ENCODE measurements around the gene SLC26A2.

The SLC26A2 gene

GRCh38 chr5:150034662-150035061 lies 74.1 kb downstream of the SLC26A2 start:
- peak; percentile 55 for DNase-seq (ENCODE audit: low read depth)
- TF ChIP-seq, protein P1, sequence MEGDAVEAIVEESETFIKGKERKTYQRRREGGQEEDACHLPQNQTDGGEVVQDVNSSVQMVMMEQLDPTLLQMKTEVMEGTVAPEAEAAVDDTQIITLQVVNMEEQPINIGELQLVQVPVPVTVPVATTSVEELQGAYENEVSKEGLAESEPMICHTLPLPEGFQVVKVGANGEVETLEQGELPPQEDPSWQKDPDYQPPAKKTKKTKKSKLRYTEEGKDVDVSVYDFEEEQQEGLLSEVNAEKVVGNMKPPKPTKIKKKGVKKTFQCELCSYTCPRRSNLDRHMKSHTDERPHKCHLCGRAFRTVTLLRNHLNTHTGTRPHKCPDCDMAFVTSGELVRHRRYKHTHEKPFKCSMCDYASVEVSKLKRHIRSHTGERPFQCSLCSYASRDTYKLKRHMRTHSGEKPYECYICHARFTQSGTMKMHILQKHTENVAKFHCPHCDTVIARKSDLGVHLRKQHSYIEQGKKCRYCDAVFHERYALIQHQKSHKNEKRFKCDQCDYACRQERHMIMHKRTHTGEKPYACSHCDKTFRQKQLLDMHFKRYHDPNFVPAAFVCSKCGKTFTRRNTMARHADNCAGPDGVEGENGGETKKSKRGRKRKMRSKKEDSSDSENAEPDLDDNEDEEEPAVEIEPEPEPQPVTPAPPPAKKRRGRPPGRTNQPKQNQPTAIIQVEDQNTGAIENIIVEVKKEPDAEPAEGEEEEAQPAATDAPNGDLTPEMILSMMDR (IDR thresholded peaks at IDR 0.05; ENCODE audit: low read length, missing control alignments): no peak

DNA sequence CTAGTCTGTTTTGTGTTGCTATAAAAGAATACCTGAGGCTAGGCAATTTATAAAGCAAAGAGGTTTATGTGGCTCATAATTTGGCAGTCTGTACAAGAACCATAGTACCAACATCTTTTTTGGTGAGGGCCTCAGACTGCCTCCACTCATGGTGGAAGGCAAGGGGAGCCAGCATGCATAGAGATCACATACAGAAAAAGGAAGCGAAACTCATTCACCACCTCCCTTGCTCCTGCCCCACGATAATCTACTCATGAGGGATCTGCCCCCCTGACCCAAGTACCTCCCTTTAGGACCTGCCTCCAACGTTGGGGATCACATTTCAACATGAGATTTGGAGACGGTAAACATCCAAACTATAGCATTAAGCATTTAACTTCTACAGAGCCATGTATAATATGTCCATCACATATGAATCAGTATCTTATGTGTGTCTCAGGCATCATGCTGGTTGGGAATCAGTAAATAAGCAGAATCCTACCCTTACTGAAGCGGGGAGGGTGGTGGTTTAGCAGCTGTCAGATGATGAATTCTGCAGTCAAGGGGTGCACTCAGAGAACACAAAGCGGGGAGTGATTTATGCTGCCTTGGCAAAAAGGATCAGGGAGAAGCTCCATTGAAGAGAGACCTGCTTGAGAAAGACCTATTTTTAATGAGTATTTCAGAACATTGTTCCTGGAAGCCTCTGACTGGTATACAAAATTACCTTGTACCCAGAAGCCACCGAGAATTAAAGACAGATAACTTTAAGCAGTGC lies 74.8 kb downstream of the SLC26A2 start:
- DNase-seq (ENCODE audit: low read depth): no peak
- H3K4me3 ChIP-seq (replicated peaks; ENCODE audit: low read depth, low read length): no peak overlapping the region
- TF ChIP-seq, protein P1 (IDR thresholded peaks at IDR 0.05; ENCODE audit: low read length, missing control alignments): no peak

More at GRCh38 chr5:150034662-150035061, 74.1 kb downstream of the SLC26A2 start:
- H3K4me3 ChIP-seq (replicated peaks; ENCODE audit: low read depth, low read length): no peak overlapping the region

GRCh38 chr5:150036513-150036912 lies 76.0 kb downstream of the SLC26A2 start:
- TF ChIP-seq, protein P1 (IDR thresholded peaks at IDR 0.05; ENCODE audit: low read length, missing control alignments): no peak
- H3K4me3 ChIP-seq (replicated peaks; ENCODE audit: low read depth, low read length): no peak overlapping the region
- peak; percentile 94 for DNase-seq (ENCODE audit: low read depth)

All from fibroblast of pulmonary artery (primary cell).